MCF 10A (cell line): ENCODE results near the gene MLH3. TPM values are rescaled to one million over a fixed set of nuclear protein-coding genes. Genes with fewer than 3 reads are reported as not detected.

Experiments used
- BruUV-seq: library from RNA; stranded (reverse); fragments of 400-500 nt; replicated peaks from 2 replicates; lab custom pipeline; 2021; lab: Mats Ljungman, UMichigan
- CTCF ChIA-PET: fragments of 300-600 bp; sonication (Branson Sonifier 250); formaldehyde crosslinking; extraction: SDS; loops from one replicate; lab custom pipeline; 2021; ENCODE audit warnings: antibody characterized with exemption, inconsistent platforms; lab: Yijun Ruan, JAX
- POLR2A ChIA-PET: fragments of 300-600, 350-650 bp; sonication (Branson Sonifier 250); formaldehyde crosslinking; extraction: SDS; loops from one replicate; lab custom pipeline; 2020; ENCODE audit warnings: antibody characterized with exemption, inconsistent platforms; lab: Yijun Ruan, JAX
- DNase-seq: peaks from one replicate; pipeline ENCODE4 v3.0.0-alpha.2; 2018; ENCODE audit not compliant: unreplicated experiment
- H3K27ac Mint-ChIP-seq: one replicate; pipeline ENCODE4 v1.8.0; 2022; ENCODE audit warnings: mild to moderate bottlenecking, low read depth, mixed read lengths; ENCODE audit not compliant: unreplicated experiment
- H3K27me3 Mint-ChIP-seq: one replicate; pipeline ENCODE4 v1.8.0; 2022; ENCODE audit warnings: mixed read lengths; ENCODE audit not compliant: insufficient read depth, unreplicated experiment
- H3K36me3 Mint-ChIP-seq: one replicate; pipeline ENCODE4 v1.8.0; 2022; ENCODE audit warnings: mild to moderate bottlenecking, moderate library complexity, mixed read lengths; ENCODE audit not compliant: insufficient read depth, unreplicated experiment
- H3K4me1 Mint-ChIP-seq: one replicate; pipeline ENCODE4 v1.8.0; 2022; ENCODE audit warnings: mixed read lengths; ENCODE audit not compliant: insufficient read depth, unreplicated experiment
- H3K4me3 Mint-ChIP-seq: one replicate; pipeline ENCODE4 v1.8.0; 2022; ENCODE audit warnings: mild to moderate bottlenecking, moderate library complexity, mixed read lengths; ENCODE audit not compliant: unreplicated experiment
- H3K9me3 Mint-ChIP-seq: one replicate; pipeline ENCODE4 v1.8.0; 2022; ENCODE audit warnings: mixed read lengths; ENCODE audit not compliant: unreplicated experiment
- CTCF ChIP-seq: fragments of 200-600 bp; IDR thresholded peaks from one replicate; pipeline ENCODE4 v1.8.0; 2022; ENCODE audit warnings: antibody characterized with exemption, mild to moderate bottlenecking; ENCODE audit not compliant: unreplicated experiment
- intact Hi-C: fragments of 100-400 bp; cut with micrococcal nuclease; formaldehyde crosslinking; loops from 2 replicates; pipeline ENCODE4 v1.14.1; 2022
- total RNA-seq: library from RNA; stranded (reverse); gene quantifications from 2 replicates; pipeline ENCODE4 v1.2.3, GENCODE V29; 2022

MLH3 gene
- total RNA-seq, 1 experiment from 2014 or later = 28.2 TPM

DNA sequence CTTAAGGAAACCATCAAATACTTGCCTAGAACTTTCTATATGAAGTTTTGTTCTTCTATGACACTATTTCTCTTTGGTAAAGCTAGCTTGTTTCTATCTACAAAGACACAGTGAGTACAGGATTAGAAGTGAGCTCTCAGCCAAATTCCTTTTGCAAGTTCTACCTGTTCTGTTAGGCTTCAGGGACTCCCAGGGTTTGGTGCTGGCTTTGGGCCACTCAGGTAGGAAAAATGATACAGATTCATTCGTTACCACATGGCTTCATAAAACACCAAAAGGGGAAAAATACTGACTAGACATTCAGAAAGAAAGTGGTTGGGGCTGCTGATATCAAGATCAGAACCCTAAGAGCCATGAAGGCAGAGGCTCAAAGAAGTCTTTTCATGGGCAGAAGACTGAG lies 32.0 kb upstream of the MLH3 start:
- Mint-ChIP-seq H3K4me3 (no peak overlapping the region), H3K27ac (no peak overlapping the region), H3K36me3 (peaks cover 70% of the 10 kb centered on the region), H3K27me3 (no peaks in the 10 kb centered on the region), H3K9me3 (no peaks in the 10 kb centered on the region), H3K4me1 (no peaks in the 10 kb centered on the region)
- POLR2A ChIA-PET = interaction anchor here (0.6 to 1.7 kb wide), 2 partner anchors 14 to 225 kb away, joined by 3 to 5 read pairs; partner anchors contain the start of gene ZC2HC1C
- no peak for DNase-seq
- CTCF ChIA-PET = interaction anchor here (0.5 to 1.5 kb wide), 7 partner anchors 9 to 544 kb away, joined by 3 to 5 read pairs (median 3); no protein-coding TSS in a partner anchor
- TF ChIP-seq CTCF = no peak
- no TSS peak for BruUV-seq
- intact Hi-C loops = no loop called here

- CTCF ChIA-PET = no interaction called here
- H3K36me3 Mint-ChIP-seq = peaks cover 61% of the 10 kb centered on the region
- POLR2A ChIA-PET = interaction anchor here (1.8 kb wide), 1 partner anchor 12 kb away, joined by 5 read pairs; the partner anchor contains the start of gene ZC2HC1C
Measured at GRCh38 chr14:75081660-75082229, 30.5 kb upstream of the MLH3 start.

GRCh38 chr14:75079521-75079920 lies 28.3 kb upstream of the MLH3 start:
- CTCF ChIA-PET = interaction anchor here (0.6 to 4.2 kb wide), 4 partner anchors 9 to 78 kb away, joined by 3 to 24 read pairs (median 4); partner anchors contain the start of gene ZC2HC1C
- TF ChIP-seq CTCF = no peak
- intact Hi-C loops = no loop called here
- H3K27me3 Mint-ChIP-seq = no peaks in the 10 kb centered on the region
- no peak for DNase-seq
- H3K9me3 Mint-ChIP-seq = no peaks in the 10 kb centered on the region
- H3K4me3 Mint-ChIP-seq = no peak overlapping the region
- BruUV-seq = no TSS peak
- no peaks in the 10 kb centered on the region for H3K4me1 Mint-ChIP-seq
- no peak overlapping the region for H3K27ac Mint-ChIP-seq
- peaks cover 44% of the 10 kb centered on the region for H3K36me3 Mint-ChIP-seq
- POLR2A ChIA-PET = interaction anchor here (0.9 to 1.8 kb wide), 2 partner anchors 9 to 10 kb away, joined by 3 to 5 read pairs; no protein-coding TSS in a partner anchor

More at GRCh38 chr14:75081660-75082229, 30.5 kb upstream of the MLH3 start:
- intact Hi-C loops = no loop called here
- Mint-ChIP-seq H3K4me1 (no peaks in the 10 kb centered on the region), H3K9me3 (no peaks in the 10 kb centered on the region), H3K27ac (no peak overlapping the region), H3K27me3 (no peaks in the 10 kb centered on the region), H3K4me3 (no peak overlapping the region)
- no TSS peak for BruUV-seq
- DNase-seq = no peak
- no peak for TF ChIP-seq CTCF

GRCh38 chr14:75077794-75078193 lies 26.5 kb upstream of the MLH3 start:
- H3K9me3 Mint-ChIP-seq = no peaks in the 10 kb centered on the region
- no peak for TF ChIP-seq CTCF
- no peak overlapping the region for H3K4me3 Mint-ChIP-seq
- H3K36me3 Mint-ChIP-seq = peaks cover 26% of the 10 kb centered on the region
- H3K4me1 Mint-ChIP-seq = no peaks in the 10 kb centered on the region
- no peak overlapping the region for H3K27ac Mint-ChIP-seq
- no peaks in the 10 kb centered on the region for H3K27me3 Mint-ChIP-seq
- intact Hi-C loops = no loop called here
- no peak for DNase-seq
- ChIA-PET CTCF (interaction anchor here (0.7 to 4.2 kb wide), 3 partner anchors 11 to 74 kb away, joined by 3 to 24 read pairs (median 5); no protein-coding TSS in a partner anchor), POLR2A (interaction anchor here (1.0 to 1.3 kb wide), 2 partner anchors 8 to 217 kb away, joined by 3 read pairs; partner anchors contain the start of gene ZC2HC1C)
- no TSS peak for BruUV-seq
